ENCODE data around the gene RNF11.

RNF11 gene

DNA sequence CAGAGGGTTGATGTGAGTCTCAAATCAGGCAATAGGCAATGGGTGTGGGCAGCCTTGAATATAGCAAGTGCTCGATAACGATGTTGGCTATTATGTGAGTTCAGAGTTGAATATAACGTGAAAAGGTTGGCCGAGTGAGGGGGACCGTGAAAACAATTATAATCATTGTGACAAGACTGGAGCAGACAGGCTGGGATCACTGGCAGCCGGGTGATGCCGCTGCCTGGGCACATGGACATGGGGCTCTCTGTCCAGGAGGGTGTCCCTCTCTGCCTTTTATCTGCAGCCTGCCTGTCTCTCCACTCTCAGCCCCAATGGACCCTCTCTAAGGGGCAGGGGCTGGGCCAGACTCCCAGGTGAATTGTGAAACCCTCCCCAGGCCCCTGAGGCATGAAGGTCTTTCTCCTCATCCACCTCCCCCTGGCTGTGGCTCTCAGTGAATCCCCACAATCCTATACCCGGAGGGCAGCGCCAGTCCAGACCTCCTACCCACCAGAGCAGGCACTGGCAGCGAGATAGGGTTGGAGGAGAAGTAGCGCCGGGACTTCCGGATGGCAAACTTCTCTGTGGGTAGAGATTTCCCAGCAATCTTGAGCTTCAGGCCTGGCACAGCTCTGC lies 57.9 kb downstream of the RNF11 start:
- Mint-ChIP-seq H3K36me3 (no peaks in the 10 kb centered on the region), H3K9me3 (no peaks in the 10 kb centered on the region), H3K27me3 (peaks cover 16% of the 10 kb centered on the region), H3K27ac (no peak overlapping the region), H3K4me1 (peaks cover 22% of the 10 kb centered on the region), H3K4me3 (no peak overlapping the region)
- ATAC-seq = no peak

GRCh38 chr1:51294566-51295184 lies 58.6 kb downstream of the RNF11 start:
- no peaks in the 10 kb centered on the region for H3K36me3 Mint-ChIP-seq
- peaks cover 17% of the 10 kb centered on the region for H3K27me3 Mint-ChIP-seq
- peaks cover 22% of the 10 kb centered on the region for H3K4me1 Mint-ChIP-seq
- H3K9me3 Mint-ChIP-seq = no peaks in the 10 kb centered on the region
- no peak for ATAC-seq
- H3K4me3 Mint-ChIP-seq = no peak overlapping the region
- H3K27ac Mint-ChIP-seq = no peak overlapping the region

GRCh38 chr1:51295926-51296325 lies 59.9 kb downstream of the RNF11 start:
- H3K4me3 Mint-ChIP-seq = no peak overlapping the region
- H3K27ac Mint-ChIP-seq = no peak overlapping the region
- no peaks in the 10 kb centered on the region for H3K36me3 Mint-ChIP-seq
- peaks cover 22% of the 10 kb centered on the region for H3K4me1 Mint-ChIP-seq
- H3K27me3 Mint-ChIP-seq = peaks cover 17% of the 10 kb centered on the region
- ATAC-seq = no peak
- H3K9me3 Mint-ChIP-seq = no peaks in the 10 kb centered on the region

DNA sequence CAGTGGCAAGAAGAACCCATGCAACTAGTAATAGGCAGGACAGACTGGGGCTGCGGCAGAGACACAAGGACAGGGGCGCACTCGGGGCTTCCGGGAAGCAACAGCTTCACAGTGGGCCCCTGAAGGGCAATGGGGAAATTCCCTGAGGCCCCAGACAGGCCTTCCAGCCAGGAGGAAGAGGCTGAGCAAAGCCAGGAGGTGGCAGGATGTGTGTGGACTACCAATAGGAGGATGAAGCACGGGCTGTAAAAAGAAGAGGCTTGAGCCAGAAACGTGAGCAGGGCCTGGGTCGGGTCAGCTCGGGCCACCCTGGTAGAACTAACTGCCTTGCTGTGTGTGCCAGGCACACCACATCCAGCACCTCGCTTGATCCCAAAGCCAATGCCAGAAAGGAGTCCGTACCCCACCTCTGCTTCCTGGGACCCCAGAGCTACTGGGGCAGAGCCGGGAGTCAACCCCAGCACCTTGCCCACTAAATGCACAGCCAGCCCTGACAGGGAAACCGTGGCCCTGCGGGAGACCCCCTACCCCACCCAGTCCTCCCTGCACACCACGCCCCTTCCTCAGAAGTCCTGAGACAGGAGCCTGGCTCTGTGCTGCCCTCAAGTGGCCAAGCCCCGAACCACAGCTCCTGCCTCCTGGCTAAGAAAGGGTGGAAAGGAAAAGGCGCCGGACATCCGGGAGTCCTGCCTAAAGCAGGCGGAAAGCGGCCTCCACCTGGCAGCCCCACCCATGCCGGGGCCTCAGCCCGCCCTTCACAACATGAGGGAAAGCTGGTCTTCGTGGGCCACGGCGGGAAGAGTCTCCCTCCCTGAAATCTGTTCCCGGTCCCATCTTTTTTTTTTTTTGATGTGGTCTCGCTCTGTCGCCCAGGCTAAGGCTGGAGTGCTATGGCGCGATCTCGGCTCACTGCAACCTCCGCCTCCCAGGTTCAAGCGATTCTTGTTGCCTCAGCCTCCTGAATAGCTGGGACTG lies 60.6 kb downstream of the RNF11 start:
- Mint-ChIP-seq H3K27me3 (peaks cover 17% of the 10 kb centered on the region), H3K4me1 (peaks cover 26% of the 10 kb centered on the region), H3K4me3 (peak overlapping the region; percentile 68), H3K36me3 (no peaks in the 10 kb centered on the region), H3K9me3 (no peaks in the 10 kb centered on the region), H3K27ac (peak overlapping the region; percentile 36)
- peak; percentile 56 for ATAC-seq

DNA sequence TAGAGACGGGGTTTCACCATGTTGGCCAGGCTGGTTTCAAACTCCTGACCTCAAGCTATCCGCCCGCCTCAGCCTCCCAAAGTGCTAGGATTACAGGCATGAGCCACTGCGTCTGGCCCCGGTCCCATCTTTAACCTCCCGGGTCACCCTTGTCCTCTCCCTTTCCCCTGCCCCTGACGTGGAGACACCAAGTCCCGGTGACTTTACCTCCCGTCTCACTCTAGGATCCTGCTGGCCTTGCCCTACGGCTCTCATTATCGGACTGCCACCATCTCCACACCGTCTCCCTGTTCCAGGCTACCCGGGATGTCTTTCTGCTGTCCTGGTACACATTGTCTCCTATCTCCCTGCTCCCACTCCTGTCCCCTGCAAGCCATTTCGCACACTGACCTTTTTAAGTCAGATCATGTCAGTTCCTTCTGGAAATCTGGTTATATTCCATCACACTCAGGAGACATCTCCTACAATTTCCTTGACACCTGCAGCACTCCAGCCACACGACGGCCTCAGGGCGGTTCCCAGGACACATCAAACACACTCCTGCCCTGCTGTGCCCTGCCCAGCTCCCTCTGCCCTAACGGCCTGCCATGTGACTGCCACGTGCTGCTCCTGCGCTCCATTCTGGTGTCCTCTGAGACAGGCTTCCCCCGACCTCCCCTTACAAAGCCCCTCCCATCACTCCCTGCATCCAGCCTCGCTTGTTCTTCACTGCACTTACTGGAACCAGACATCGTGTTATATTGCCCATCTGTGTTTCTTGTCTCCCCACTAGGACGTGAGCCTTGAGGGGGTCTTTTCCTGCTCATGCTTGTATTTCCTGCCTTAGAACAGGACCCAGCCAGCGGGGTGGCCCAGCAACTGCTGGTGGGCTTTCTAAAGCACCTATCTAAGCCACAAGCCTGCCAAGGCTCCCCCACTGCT lies 61.6 kb downstream of the RNF11 start:
- peaks cover 33% of the 10 kb centered on the region for H3K4me1 Mint-ChIP-seq

GRCh38 chr1:51298322-51298705 lies 62.2 kb downstream of the RNF11 start:
- Mint-ChIP-seq H3K36me3 (no peaks in the 10 kb centered on the region), H3K9me3 (no peaks in the 10 kb centered on the region), H3K4me3 (no peak overlapping the region), H3K27me3 (peaks cover 17% of the 10 kb centered on the region), H3K4me1 (peaks cover 36% of the 10 kb centered on the region), H3K27ac (peak overlapping the region; percentile 36)
- ATAC-seq = no peak

More for the DNA sequence above, 61.6 kb downstream of the RNF11 start:
- ATAC-seq = no peak
- peaks cover 17% of the 10 kb centered on the region for H3K27me3 Mint-ChIP-seq
- H3K4me3 Mint-ChIP-seq = peak overlapping the region; percentile 43
- no peaks in the 10 kb centered on the region for H3K9me3 Mint-ChIP-seq
- peak overlapping the region; percentile 36 for H3K27ac Mint-ChIP-seq
- H3K36me3 Mint-ChIP-seq = no peaks in the 10 kb centered on the region

DNA sequence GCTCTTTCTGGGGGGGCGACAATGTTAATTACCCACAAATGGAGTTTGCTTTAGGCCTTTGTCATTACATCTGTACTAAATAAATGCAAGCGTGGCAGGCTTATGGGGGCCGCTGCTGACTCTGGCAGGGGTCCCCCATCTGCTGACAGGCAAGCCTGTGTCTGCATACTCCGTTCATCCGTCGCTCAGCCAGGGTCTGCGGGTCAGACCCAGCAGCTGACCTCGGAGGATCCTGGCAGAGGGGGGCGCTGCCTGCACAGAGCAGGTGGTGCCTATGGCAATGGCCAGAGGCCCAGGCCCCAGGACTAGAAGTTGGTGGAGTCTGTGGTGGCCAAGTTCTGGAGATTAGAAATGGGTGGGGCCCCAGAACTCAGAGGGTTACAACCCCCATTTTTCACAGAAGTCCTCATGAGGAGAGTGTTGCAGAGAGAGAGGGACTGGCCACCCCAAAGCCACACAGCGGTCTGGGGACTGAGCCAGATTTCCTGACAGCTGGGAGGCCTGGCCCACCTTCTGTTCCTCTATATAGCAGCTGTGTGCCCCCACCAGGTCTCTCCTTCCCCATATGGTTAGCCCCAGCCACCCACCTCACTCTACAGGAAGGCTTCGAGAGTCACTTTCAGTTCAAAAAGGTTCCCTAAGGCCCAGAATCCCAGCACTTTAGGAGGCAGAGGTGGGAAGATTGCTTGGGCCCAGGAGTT lies 63.3 kb downstream of the RNF11 start:
- H3K4me1 Mint-ChIP-seq = peaks cover 46% of the 10 kb centered on the region
- no peak overlapping the region for H3K4me3 Mint-ChIP-seq
- H3K36me3 Mint-ChIP-seq = no peaks in the 10 kb centered on the region
- H3K9me3 Mint-ChIP-seq = no peaks in the 10 kb centered on the region
- no peak for ATAC-seq
- peaks cover 17% of the 10 kb centered on the region for H3K27me3 Mint-ChIP-seq
- no peak overlapping the region for H3K27ac Mint-ChIP-seq

DNA sequence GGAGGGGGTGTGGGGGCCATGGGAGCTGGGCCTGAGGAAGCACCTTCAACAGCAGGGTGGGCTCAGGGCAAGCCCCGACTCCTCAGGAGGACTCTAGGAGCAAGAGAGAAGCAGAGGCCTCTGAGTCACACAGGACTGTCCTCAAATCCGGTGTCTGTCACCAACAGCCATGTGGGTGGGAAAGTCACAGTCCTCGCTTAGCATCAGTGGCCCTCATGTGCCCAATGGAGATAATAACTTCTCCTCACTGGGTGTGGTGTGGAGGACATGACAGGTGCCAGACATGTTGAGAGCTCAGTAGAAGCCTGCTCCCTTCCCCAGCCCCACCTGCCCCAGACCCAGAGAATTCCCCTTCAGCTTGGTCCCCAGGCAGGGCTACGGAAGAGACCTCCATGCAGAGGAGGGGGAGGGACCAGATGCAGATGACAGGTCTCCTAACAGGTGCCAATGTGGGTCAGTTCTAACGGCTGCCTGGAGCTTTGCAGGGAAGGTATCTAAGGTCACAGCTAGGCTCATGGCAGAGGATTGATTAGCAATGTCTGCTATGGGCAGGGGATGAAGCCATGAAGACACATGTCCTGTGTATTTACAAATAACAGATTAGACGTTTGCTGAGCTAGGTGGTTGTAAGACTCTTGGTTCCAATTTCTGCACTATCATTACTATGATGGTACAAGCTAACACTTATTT lies 64.1 kb downstream of the RNF11 start:
- peaks cover 17% of the 10 kb centered on the region for H3K27me3 Mint-ChIP-seq
- H3K9me3 Mint-ChIP-seq = no peaks in the 10 kb centered on the region
- no peak overlapping the region for H3K4me3 Mint-ChIP-seq
- ATAC-seq = no peak
- no peaks in the 10 kb centered on the region for H3K36me3 Mint-ChIP-seq
- H3K27ac Mint-ChIP-seq = no peak overlapping the region
- peaks cover 52% of the 10 kb centered on the region for H3K4me1 Mint-ChIP-seq

GRCh38 chr1:51301152-51301843 lies 65.2 kb downstream of the RNF11 start:
- Mint-ChIP-seq H3K9me3 (no peaks in the 10 kb centered on the region), H3K27me3 (peaks cover 17% of the 10 kb centered on the region), H3K4me3 (no peak overlapping the region), H3K27ac (no peak overlapping the region), H3K4me1 (peaks cover 49% of the 10 kb centered on the region), H3K36me3 (no peaks in the 10 kb centered on the region)
- peak; percentile 10 for ATAC-seq

DNA sequence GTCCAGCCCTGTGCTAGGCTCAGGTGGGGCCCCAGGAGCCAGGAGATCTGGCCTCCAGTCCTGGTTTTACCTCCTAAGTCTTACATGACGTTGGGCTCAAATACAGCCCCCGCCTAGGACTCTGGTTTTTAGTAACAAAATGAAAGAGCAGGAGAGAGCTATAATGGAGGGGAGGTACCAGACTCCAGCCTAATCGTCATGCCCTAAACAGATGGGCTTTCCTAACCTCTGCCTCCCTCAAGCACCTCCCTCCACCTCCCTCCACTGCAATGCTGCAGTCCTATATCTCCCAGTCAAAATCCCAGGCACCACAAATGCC lies 65.7 kb downstream of the RNF11 start:
- no peak overlapping the region for H3K4me3 Mint-ChIP-seq
- H3K9me3 Mint-ChIP-seq = no peaks in the 10 kb centered on the region
- peaks cover 17% of the 10 kb centered on the region for H3K27me3 Mint-ChIP-seq
- H3K36me3 Mint-ChIP-seq = no peaks in the 10 kb centered on the region
- H3K4me1 Mint-ChIP-seq = peaks cover 44% of the 10 kb centered on the region
- no peak overlapping the region for H3K27ac Mint-ChIP-seq
- no peak for ATAC-seq

GRCh38 chr1:51302270-51302669 lies 66.2 kb downstream of the RNF11 start:
- no peak for ATAC-seq
- H3K4me1 Mint-ChIP-seq = peaks cover 39% of the 10 kb centered on the region
- H3K27me3 Mint-ChIP-seq = peaks cover 17% of the 10 kb centered on the region
- H3K27ac Mint-ChIP-seq = no peak overlapping the region
- no peaks in the 10 kb centered on the region for H3K9me3 Mint-ChIP-seq
- H3K4me3 Mint-ChIP-seq = no peak overlapping the region
- no peaks in the 10 kb centered on the region for H3K36me3 Mint-ChIP-seq

DNA sequence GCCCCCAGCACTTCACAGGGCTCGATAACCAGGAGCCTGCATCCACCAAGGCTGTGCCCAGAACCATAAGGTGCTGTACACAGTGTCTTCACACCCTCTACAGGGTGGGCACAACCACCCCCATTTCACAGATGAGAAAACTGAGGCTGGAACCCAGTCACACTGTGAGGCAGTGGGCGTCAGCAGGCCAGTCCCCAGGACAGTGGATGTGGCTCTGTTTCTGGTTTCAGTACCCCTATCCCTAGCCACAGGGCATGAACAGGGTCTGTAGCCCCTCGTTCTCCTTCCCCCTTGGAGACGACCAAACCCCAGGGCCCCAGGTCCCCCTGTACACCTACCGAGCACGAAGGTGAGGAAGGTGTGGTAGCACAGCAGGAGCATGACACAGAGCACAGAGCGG lies 66.7 kb downstream of the RNF11 start:
- no peak for ATAC-seq
- peaks cover 13% of the 10 kb centered on the region for H3K27me3 Mint-ChIP-seq
- no peaks in the 10 kb centered on the region for H3K36me3 Mint-ChIP-seq
- H3K9me3 Mint-ChIP-seq = no peaks in the 10 kb centered on the region
- no peak overlapping the region for H3K27ac Mint-ChIP-seq
- no peak overlapping the region for H3K4me3 Mint-ChIP-seq
- H3K4me1 Mint-ChIP-seq = peaks cover 34% of the 10 kb centered on the region

DNA sequence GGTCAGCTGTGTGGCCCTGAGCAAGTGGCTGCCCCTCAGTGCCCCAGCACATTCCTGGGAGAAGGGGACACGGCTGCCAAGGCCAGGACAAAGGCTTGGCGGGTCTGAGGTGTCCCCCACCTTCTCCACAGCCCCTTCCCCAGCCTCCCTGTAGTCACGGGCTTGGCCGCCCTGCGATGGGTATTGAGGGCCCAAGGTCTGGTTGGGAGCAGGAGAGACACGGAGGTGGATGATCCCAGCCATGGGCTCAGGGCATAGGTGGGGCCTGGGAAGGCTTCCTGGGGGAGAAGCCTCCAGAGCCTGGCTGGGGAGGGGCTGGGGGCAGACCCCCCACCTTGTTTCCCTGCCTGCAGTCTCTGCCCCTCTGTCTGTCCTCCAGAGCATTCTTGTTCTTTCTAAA lies 67.2 kb downstream of the RNF11 start:
- H3K27me3 Mint-ChIP-seq = peaks cover 8% of the 10 kb centered on the region
- peaks cover 29% of the 10 kb centered on the region for H3K4me1 Mint-ChIP-seq
- no peaks in the 10 kb centered on the region for H3K36me3 Mint-ChIP-seq
- no peaks in the 10 kb centered on the region for H3K9me3 Mint-ChIP-seq
- ATAC-seq = no peak
- H3K27ac Mint-ChIP-seq = peak overlapping the region; percentile 57
- no peak overlapping the region for H3K4me3 Mint-ChIP-seq
